WTC11 (cell line): Measurements from ENCODE around the gene TIAM2.

Experiments
- SP1 ChIP-seq: sonication (generic); formaldehyde crosslinking; conservative IDR thresholded peaks from 2 replicates; pipeline ENCODE4 v1.8.1; 2022; ENCODE audit warnings: missing genetic modification reagents
- TF ChIP-seq, protein P1 (sequence below): sonication (generic); formaldehyde crosslinking; conservative IDR thresholded peaks from 2 replicates; pipeline ENCODE4 v1.8.1; 2022; ENCODE audit warnings: mild to moderate bottlenecking, missing genetic modification reagents

- TF ChIP-seq, protein P1, sequence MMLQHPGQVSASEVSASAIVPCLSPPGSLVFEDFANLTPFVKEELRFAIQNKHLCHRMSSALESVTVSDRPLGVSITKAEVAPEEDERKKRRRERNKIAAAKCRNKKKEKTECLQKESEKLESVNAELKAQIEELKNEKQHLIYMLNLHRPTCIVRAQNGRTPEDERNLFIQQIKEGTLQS (CRISPR knock-in tag), result no peak
- no peak for TF ChIP-seq SP1 (CRISPR knock-in tag)
Measured at GRCh38 chr6:154958469-154958868, 36.6 kb upstream of the TIAM2 start.
